Measurements from ENCODE around the gene LIG1. TPM values are rescaled to one million over a fixed set of nuclear protein-coding genes. Genes with fewer than 3 reads are reported as not detected.

LIG1 gene
- total RNA-seq, 1 donor, result 11.9 TPM

DNA sequence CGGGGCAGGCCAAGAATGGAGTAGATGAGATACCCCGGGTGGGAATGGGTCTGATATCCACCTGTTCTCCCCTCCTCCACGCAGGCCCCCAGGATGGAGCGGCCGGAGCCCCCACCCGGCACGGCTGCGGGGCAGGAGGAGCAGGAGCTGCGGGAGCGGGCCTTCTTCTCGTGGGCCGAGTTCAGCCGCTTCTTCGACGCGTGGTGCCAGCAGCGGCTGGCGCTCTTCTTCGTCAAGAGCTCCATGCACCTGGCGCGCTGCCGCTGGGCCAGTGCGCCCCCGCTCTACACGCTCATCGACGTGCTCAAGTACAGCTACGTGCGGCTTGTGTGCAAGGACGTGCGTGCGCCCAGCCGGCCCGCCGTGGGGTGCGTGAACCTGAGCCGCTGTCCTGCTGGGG is 1.6 kb upstream of the LIG1 start:
- Histone ChIP-seq H3K79me2 (ENCODE audit: insufficient read depth, low read length) (peaks cover 29% of the 10 kb centered on the region), H3K4me3 (ENCODE audit: insufficient read depth, low read length) (no peak overlapping the region), H3K27me3 (ENCODE audit: insufficient read depth, low read length) (no peaks in the 10 kb centered on the region), H2AFZ (ENCODE audit: low read length) (no peak overlapping the region), H3K4me1 (ENCODE audit: insufficient read depth, low read length) (peaks cover 11% of the 10 kb centered on the region), H3K4me2 (ENCODE audit: insufficient read depth, low read length) (peak overlapping the region; percentile 93), H4K20me1 (ENCODE audit: insufficient read depth, low read length) (no peaks in the 10 kb centered on the region), H3K9me3 (ENCODE audit: low read depth, low read length) (no peaks in the 10 kb centered on the region), H3K27ac (ENCODE audit: low read depth, low read length) (no peak overlapping the region), H3K36me3 (ENCODE audit: insufficient read depth, low read length) (peaks cover 17% of the 10 kb centered on the region)
- DNase-seq (ENCODE audit: insufficient read length, low spot score, missing footprints), result no peak
- TF ChIP-seq, protein P1, sequence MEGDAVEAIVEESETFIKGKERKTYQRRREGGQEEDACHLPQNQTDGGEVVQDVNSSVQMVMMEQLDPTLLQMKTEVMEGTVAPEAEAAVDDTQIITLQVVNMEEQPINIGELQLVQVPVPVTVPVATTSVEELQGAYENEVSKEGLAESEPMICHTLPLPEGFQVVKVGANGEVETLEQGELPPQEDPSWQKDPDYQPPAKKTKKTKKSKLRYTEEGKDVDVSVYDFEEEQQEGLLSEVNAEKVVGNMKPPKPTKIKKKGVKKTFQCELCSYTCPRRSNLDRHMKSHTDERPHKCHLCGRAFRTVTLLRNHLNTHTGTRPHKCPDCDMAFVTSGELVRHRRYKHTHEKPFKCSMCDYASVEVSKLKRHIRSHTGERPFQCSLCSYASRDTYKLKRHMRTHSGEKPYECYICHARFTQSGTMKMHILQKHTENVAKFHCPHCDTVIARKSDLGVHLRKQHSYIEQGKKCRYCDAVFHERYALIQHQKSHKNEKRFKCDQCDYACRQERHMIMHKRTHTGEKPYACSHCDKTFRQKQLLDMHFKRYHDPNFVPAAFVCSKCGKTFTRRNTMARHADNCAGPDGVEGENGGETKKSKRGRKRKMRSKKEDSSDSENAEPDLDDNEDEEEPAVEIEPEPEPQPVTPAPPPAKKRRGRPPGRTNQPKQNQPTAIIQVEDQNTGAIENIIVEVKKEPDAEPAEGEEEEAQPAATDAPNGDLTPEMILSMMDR (IDR thresholded peaks at IDR 0.05; ENCODE audit: extremely low read depth, low read depth, low read length), result no peak

GRCh38 chr19:48170817-48171347 is 738 bp upstream of the LIG1 start:
- Histone ChIP-seq H4K20me1 (ENCODE audit: insufficient read depth, low read length) (no peaks in the 10 kb centered on the region), H3K79me2 (ENCODE audit: insufficient read depth, low read length) (peaks cover 29% of the 10 kb centered on the region), H2AFZ (ENCODE audit: low read length) (peak overlapping the region; percentile 95), H3K27ac (ENCODE audit: low read depth, low read length) (peak overlapping the region; percentile 47), H3K4me2 (ENCODE audit: insufficient read depth, low read length) (peak overlapping the region; percentile 93), H3K9me3 (ENCODE audit: low read depth, low read length) (no peaks in the 10 kb centered on the region), H3K36me3 (ENCODE audit: insufficient read depth, low read length) (peaks cover 17% of the 10 kb centered on the region), H3K4me3 (ENCODE audit: insufficient read depth, low read length) (peak overlapping the region; percentile 95), H3K4me1 (ENCODE audit: insufficient read depth, low read length) (peaks cover 11% of the 10 kb centered on the region), H3K27me3 (ENCODE audit: insufficient read depth, low read length) (no peaks in the 10 kb centered on the region)
- TF ChIP-seq, protein P1 (IDR thresholded peaks at IDR 0.05; ENCODE audit: extremely low read depth, low read depth, low read length), result no peak
- no peak for DNase-seq (ENCODE audit: insufficient read length, low spot score, missing footprints)

DNA sequence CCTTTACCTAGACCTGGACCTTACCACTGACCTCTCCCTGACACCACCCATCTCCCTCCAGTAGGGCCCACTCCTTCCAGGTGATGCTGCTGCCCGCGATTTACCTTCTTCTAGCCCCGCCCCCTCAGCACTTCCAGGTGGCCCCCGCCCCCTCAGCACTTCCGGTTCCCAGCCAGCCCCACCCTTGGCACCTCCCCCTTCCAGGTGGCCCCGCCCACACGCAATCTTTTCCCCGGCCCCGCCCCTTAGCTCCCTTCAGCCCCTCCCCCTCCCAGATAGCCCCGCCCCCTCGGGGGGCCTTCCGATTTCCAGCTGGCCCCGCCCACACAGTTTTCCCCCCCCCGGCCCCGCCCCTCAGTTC is 586 bp downstream of the LIG1 start:
- H3K9me3 ChIP-seq (ENCODE audit: low read depth, low read length), result no peaks in the 10 kb centered on the region
- peak overlapping the region; percentile 93 for H3K4me2 ChIP-seq (ENCODE audit: insufficient read depth, low read length)
- peak; percentile 93 for DNase-seq (ENCODE audit: insufficient read length, low spot score, missing footprints)
- TF ChIP-seq, protein P1 (IDR thresholded peaks at IDR 0.05; ENCODE audit: extremely low read depth, low read depth, low read length), result no peak
- peaks cover 29% of the 10 kb centered on the region for H3K79me2 ChIP-seq (ENCODE audit: insufficient read depth, low read length)
- H3K4me1 ChIP-seq (ENCODE audit: insufficient read depth, low read length), result peaks cover 11% of the 10 kb centered on the region
- H3K4me3 ChIP-seq (ENCODE audit: insufficient read depth, low read length), result peak overlapping the region; percentile 95
- H4K20me1 ChIP-seq (ENCODE audit: insufficient read depth, low read length), result no peaks in the 10 kb centered on the region
- peak overlapping the region; percentile 97 for H2AFZ ChIP-seq (ENCODE audit: low read length)
- H3K27me3 ChIP-seq (ENCODE audit: insufficient read depth, low read length), result no peaks in the 10 kb centered on the region
- no peak overlapping the region for H3K27ac ChIP-seq (ENCODE audit: low read depth, low read length)
- H3K36me3 ChIP-seq (ENCODE audit: insufficient read depth, low read length), result peaks cover 11% of the 10 kb centered on the region

GRCh38 chr19:48168689-48169088 is 1.5 kb downstream of the LIG1 start:
- no peak for DNase-seq (ENCODE audit: insufficient read length, low spot score, missing footprints)
- no peak overlapping the region for H3K4me3 ChIP-seq (ENCODE audit: insufficient read depth, low read length)
- peaks cover 29% of the 10 kb centered on the region for H3K79me2 ChIP-seq (ENCODE audit: insufficient read depth, low read length)
- TF ChIP-seq, protein P1 (IDR thresholded peaks at IDR 0.05; ENCODE audit: extremely low read depth, low read depth, low read length), result no peak
- H3K27me3 ChIP-seq (ENCODE audit: insufficient read depth, low read length), result no peaks in the 10 kb centered on the region
- peaks cover 11% of the 10 kb centered on the region for H3K4me1 ChIP-seq (ENCODE audit: insufficient read depth, low read length)
- H3K36me3 ChIP-seq (ENCODE audit: insufficient read depth, low read length), result peaks cover 8% of the 10 kb centered on the region
- no peak overlapping the region for H2AFZ ChIP-seq (ENCODE audit: low read length)
- no peaks in the 10 kb centered on the region for H3K9me3 ChIP-seq (ENCODE audit: low read depth, low read length)
- no peak overlapping the region for H3K4me2 ChIP-seq (ENCODE audit: insufficient read depth, low read length)
- no peaks in the 10 kb centered on the region for H4K20me1 ChIP-seq (ENCODE audit: insufficient read depth, low read length)
- H3K27ac ChIP-seq (ENCODE audit: low read depth, low read length), result no peak overlapping the region

All from osteoblast (primary cell).